Gastrocnemius medialis (tissue), 4 donors: ENCODE measurements around the gene MED23. TPM values are rescaled to one million over a fixed set of nuclear protein-coding genes. Genes with fewer than 3 reads are reported as not detected.

ENCODE experiments used
- ATAC-seq, 2 donors: fragments of 150-250 bp; one replicate each; pipeline ENCODE4 v1.9.1; 2016
- DNase-seq, 2 donors: peaks; one replicate each; pipeline ENCODE4 v3.0.0-alpha.2; 2019
- H3K27ac ChIP-seq, 4 donors: fragments of 200-600 bp; sonication (generic); 1 replicate in 1 of 4; 2 replicates in 3 of 4; pipeline ENCODE4 v1.5.1; 2016 to 2018; ENCODE audit warnings: mild to moderate bottlenecking in 2 of 4, moderate library complexity in 1 of 4
- H3K27me3 ChIP-seq, 3 donors: fragments of 200-600 bp; sonication (generic) in 2 of 3; 1 replicate in 1 of 3; 2 replicates in 2 of 3; pipeline versions ENCODE4 v1.5.1 to v1.6.0; 2016 to 2019; ENCODE audit warnings: mild to moderate bottlenecking in 1 of 3, moderate library complexity in 1 of 3
- H3K36me3 ChIP-seq, 2 donors: fragments of 200-600 bp; sonication (generic) in 1 of 2; one replicate each; pipeline ENCODE4 v1.5.1; 2017 to 2018
- H3K4me1 ChIP-seq, 2 donors: fragments of 200-600 bp; sonication (generic) in 1 of 2; one replicate each; pipeline ENCODE4 v1.5.1; 2016 to 2017; ENCODE audit warnings: mild to moderate bottlenecking in 2 of 2
- H3K4me3 ChIP-seq, 4 donors: fragments of 200-600 bp; sonication (generic) in 3 of 4; 1 replicate in 1 of 4; 2 replicates in 3 of 4; pipeline ENCODE4 v1.5.1; 2016 to 2019; ENCODE audit warnings: mild to moderate bottlenecking in 2 of 4
- H3K9me3 ChIP-seq, 3 donors: fragments of 200-600 bp; sonication (generic) in 2 of 3; 1 replicate in 1 of 3; 2 replicates in 2 of 3; pipeline ENCODE4 v1.5.1; 2016 to 2019
- CTCF ChIP-seq, 5 experiments: fragments of 450-650 bp in 3 of 5; fragments of 200-600 bp in 2 of 5; sonication (generic) in 2 of 5; IDR thresholded peaks in 4 of 5; conservative IDR thresholded peaks in 1 of 5; 1 replicate in 4 of 5; 2 replicates in 1 of 5; pipeline ENCODE4 v1.5.1; 2016 to 2019; ENCODE audit warnings: antibody characterized with exemption in 5 of 5, mild to moderate bottlenecking in 3 of 5, moderate library complexity in 3 of 5
- POLR2A ChIP-seq, 2 donors: fragments of 450-650 bp; IDR thresholded peaks; one replicate each; pipeline ENCODE4 v1.6.1; 2017; ENCODE audit warnings: antibody characterized with exemption in 2 of 2, mild to moderate bottlenecking in 2 of 2, moderate library complexity in 2 of 2
- in situ Hi-C, 4 donors: fragments of 200-750 bp; cut with MboI; loops; one replicate each; pipeline versions ENCODE4 v1.15.0 to v1.8.0; 2017; ENCODE audit warnings: low sequenced_read_pairs in 4 of 4
- intact Hi-C: fragments of 100-400 bp; cut with DNase I; formaldehyde crosslinking; loops from one replicate; pipeline ENCODE4 v1.15.1; 2023; ENCODE audit warnings: low total_unique reads
- total RNA-seq, 4 donors: library from RNA; depleted of rRNA; stranded (reverse); fragments of >200 nt; gene quantifications; one replicate each; pipeline versions ENCODE4 v1.1.0 to v1.2.3, GENCODE V29; 2016

MED23 gene
- total RNA-seq, 4 donors from 2014 or later = 7.5 to 16.0 (median 12.5) TPM

GRCh38 chr6:131655387-131655786 lies 27.3 kb upstream of the MED23 start:
- in situ Hi-C loops = no loop called here

GRCh38 chr6:131654326-131654725 lies 26.3 kb upstream of the MED23 start:
- DNase-seq (no peak), ATAC-seq (no peak)
- TF ChIP-seq POLR2A (IDR thresholded peaks at IDR 0.05) (no peak), CTCF (IDR thresholded peaks at IDR 0.05 in 4 of 5, conservative IDR thresholded peaks at IDR 0.05 in 1 of 5) (no peak)
- in situ Hi-C loops = no loop called here
- intact Hi-C loops = no loop called here
- Histone ChIP-seq H3K9me3 (no peaks in the 10 kb centered on the region), H3K4me3 (no peak overlapping the region), H3K4me1 (no peaks in the 10 kb centered on the region), H3K27ac (no peak overlapping the region), H3K36me3 (no peaks in the 10 kb centered on the region), H3K27me3 (no peaks in the 10 kb centered on the region)

More at GRCh38 chr6:131655387-131655786, 27.3 kb upstream of the MED23 start:
- no peak for ATAC-seq
- no peak overlapping the region for H3K27ac ChIP-seq
- no peaks in the 10 kb centered on the region for H3K27me3 ChIP-seq
- TF ChIP-seq POLR2A (IDR thresholded peaks at IDR 0.05) (no peak), CTCF (IDR thresholded peaks at IDR 0.05 in 4 of 5, conservative IDR thresholded peaks at IDR 0.05 in 1 of 5) (no peak)
- no peaks in the 10 kb centered on the region for H3K36me3 ChIP-seq
- H3K9me3 ChIP-seq = no peaks in the 10 kb centered on the region
- DNase-seq = no peak
- H3K4me3 ChIP-seq = no peak overlapping the region
- no peaks in the 10 kb centered on the region for H3K4me1 ChIP-seq
- intact Hi-C loops = no loop called here

GRCh38 chr6:131652472-131652871 lies 24.4 kb upstream of the MED23 start:
- Histone ChIP-seq H3K9me3 (no peaks in the 10 kb centered on the region), H3K36me3 (no peaks in the 10 kb centered on the region), H3K4me1 (no peaks in the 10 kb centered on the region), H3K27me3 (no peaks in the 10 kb centered on the region), H3K27ac (no peak overlapping the region), H3K4me3 (no peak overlapping the region)
- intact Hi-C loops = no loop called here
- ATAC-seq = no peak
- TF ChIP-seq CTCF (IDR thresholded peaks at IDR 0.05 in 4 of 5, conservative IDR thresholded peaks at IDR 0.05 in 1 of 5) = no peak
- TF ChIP-seq POLR2A (IDR thresholded peaks at IDR 0.05) = no peak
- no peak for DNase-seq
- in situ Hi-C loops = no loop called here

GRCh38 chr6:131651782-131652181 lies 23.7 kb upstream of the MED23 start:
- Histone ChIP-seq H3K9me3 (no peaks in the 10 kb centered on the region), H3K27me3 (no peaks in the 10 kb centered on the region), H3K4me1 (no peaks in the 10 kb centered on the region), H3K27ac (no peak overlapping the region), H3K36me3 (no peaks in the 10 kb centered on the region), H3K4me3 (no peak overlapping the region)
- ATAC-seq = no peak
- DNase-seq = no peak
- intact Hi-C loops = no loop called here
- in situ Hi-C loops = no loop called here
- TF ChIP-seq CTCF (IDR thresholded peaks at IDR 0.05 in 4 of 5, conservative IDR thresholded peaks at IDR 0.05 in 1 of 5) (no peak), POLR2A (IDR thresholded peaks at IDR 0.05) (no peak)

- H3K9me3 ChIP-seq = no peaks in the 10 kb centered on the region
- DNase-seq (no peak), ATAC-seq (no peak)
- H3K4me1 ChIP-seq = no peaks in the 10 kb centered on the region
- H3K27me3 ChIP-seq = no peaks in the 10 kb centered on the region
- H3K36me3 ChIP-seq = no peaks in the 10 kb centered on the region
- intact Hi-C loops = no loop called here
- TF ChIP-seq CTCF (IDR thresholded peaks at IDR 0.05 in 4 of 5, conservative IDR thresholded peaks at IDR 0.05 in 1 of 5) = no peak
- TF ChIP-seq POLR2A (IDR thresholded peaks at IDR 0.05) = no peak
- H3K27ac ChIP-seq = no peak overlapping the region
- in situ Hi-C loops = no loop called here
- H3K4me3 ChIP-seq = no peak overlapping the region
These were observed 18.2 kb upstream of the MED23 start for GRCh38 chr6:131646249-131646670.
